Inflammatory macrophage treated with lipopolysaccharide for 4 hours (primary cell): ENCODE measurements around the gene SLC18A3.

Experiments
- DNase-seq: peaks from one replicate; pipeline ENCODE4 v3.0.0-alpha.2; 2020

SLC18A3 gene

DNA sequence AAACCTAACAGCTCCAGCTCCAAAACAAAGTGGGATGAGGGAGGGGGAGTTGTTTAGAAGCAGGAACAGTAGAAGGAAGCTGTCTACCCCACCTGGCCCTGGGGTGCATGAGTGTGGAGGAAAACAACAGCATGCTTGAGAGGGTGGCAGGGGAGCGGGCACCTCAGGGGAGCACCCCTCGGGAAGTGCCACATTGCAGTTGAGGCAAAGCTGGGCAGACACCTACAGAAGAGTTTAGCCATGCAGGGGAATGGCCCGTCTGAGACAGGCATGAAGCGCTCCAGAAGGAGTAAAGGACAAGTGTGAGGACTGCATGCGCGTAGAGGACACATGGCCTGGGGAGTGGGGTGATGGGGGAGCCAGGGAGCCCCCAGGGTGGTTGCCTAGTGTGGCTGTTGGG lies 21.9 kb downstream of the SLC18A3 start:
- DNase-seq = no peak

GRCh38 chr10:49632406-49633317 lies 22.6 kb downstream of the SLC18A3 start:
- DNase-seq = no peak

DNA sequence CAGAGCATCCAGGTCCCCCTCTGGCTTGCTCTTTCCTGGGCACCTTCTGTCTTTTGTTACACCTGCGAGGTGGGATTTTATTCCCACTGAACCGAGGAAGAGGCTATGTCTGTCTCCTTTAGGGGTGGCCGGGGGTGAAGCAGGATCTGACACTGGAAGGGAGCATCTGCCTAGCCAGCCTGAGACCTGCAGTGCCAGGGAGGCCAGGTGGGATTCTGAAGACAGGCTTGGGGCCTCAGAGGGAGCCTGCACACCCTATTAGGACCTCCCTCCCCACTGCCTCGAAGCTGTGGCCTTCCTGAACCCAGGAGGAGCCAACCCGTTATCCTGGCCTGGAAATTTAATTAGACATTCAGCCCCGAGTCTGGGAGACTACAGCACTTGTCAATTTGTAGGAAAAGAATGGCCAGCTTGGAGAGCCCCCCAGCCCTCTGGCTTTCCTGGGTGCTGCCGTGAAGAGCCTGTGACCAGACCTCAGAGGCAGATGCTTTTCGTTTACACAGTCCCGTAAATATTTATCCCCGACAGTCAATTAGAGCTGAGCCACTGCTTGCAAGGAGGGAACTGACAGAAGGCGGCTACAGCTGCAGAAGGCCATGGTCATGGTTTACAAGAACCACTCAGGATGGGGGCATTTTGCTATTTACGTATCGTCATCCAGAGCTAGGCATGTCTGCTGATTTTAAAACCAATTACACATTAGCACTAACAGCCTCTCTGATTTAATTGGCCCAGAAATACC lies 23.4 kb downstream of the SLC18A3 start:
- DNase-seq = no peak

- DNase-seq = no peak
Measured at GRCh38 chr10:49634069-49634660, 24.1 kb downstream of the SLC18A3 start.

- DNase-seq = no peak
Measured at GRCh38 chr10:49642311-49642710, 32.2 kb downstream of the SLC18A3 start.

GRCh38 chr10:49643241-49644034 lies 33.3 kb downstream of the SLC18A3 start:
- DNase-seq = no peak

GRCh38 chr10:49644035-49644646 lies 34.0 kb downstream of the SLC18A3 start:
- DNase-seq = no peak

GRCh38 chr10:49645417-49645816 lies 35.3 kb downstream of the SLC18A3 start:
- DNase-seq = no peak

GRCh38 chr10:49645871-49646870 lies 36.1 kb downstream of the SLC18A3 start:
- peak; percentile 24 for DNase-seq

GRCh38 chr10:49647554-49647953 lies 37.4 kb downstream of the SLC18A3 start:
- DNase-seq = no peak

DNA sequence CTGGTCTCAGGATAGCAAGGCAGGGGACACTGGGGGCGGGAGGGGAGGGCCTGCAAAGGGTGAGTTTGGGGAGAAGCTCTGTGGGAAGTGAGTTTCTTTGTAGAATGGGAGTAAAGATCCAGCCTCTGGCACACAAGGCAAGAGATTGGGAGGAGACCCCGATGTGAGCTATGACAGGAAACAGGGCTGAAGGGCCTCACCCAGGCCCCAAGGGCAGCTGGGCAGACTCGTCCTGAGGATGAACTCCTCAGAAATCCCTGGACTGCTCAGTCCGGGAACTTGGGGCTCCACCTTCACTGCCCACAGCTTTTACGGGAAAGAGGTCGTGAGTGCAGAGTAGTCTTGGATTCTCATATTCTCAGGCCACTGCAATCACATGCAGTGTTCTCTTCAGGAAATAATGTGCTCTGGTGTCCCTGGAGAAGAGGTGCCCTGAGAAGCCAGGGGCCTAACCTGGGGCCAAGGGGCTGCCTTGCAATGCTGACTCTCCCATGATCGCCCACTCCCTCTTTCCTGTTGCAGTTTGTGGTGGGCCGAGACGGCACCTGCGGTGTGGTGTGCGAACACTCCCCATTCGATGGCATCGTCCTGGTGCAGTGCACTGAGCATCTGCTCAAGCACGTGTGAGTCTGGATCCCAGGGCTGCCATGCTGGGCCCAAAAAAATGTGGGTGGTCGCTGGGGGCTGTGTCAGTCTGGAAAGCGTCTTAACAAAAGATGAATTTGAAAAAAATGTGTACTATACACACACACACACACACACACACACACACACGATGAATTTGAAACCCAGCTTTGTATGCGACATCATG lies 38.1 kb downstream of the SLC18A3 start:
- no peak for DNase-seq

DNA sequence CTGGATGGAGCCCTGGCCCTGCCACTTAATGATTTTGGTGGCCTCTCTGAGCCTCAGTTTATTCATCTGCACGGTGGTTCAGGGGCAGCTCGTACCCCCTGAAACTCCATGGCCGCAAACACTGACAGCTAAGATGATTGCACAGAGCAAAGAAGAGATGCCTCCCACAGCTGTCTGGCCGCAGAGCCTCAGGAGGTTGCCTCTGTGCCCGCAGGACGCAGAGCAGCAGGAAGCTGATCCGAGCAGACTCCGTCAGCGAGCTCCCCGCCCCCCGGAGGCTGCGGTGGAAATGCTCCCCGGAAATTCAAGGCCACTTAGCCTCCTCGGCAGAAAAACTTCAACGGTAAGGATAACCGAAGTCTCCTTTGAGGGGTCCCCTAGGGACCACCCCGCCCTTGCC lies 39.2 kb downstream of the SLC18A3 start:
- no peak for DNase-seq

- DNase-seq = no peak
Measured at GRCh38 chr10:49649936-49650723, 40.0 kb downstream of the SLC18A3 start.

GRCh38 chr10:49650724-49651034 lies 40.6 kb downstream of the SLC18A3 start:
- no peak for DNase-seq

- no peak for DNase-seq
Measured at GRCh38 chr10:49651039-49651835, 41.1 kb downstream of the SLC18A3 start.

GRCh38 chr10:49651917-49652316 lies 41.8 kb downstream of the SLC18A3 start:
- DNase-seq = no peak

DNA sequence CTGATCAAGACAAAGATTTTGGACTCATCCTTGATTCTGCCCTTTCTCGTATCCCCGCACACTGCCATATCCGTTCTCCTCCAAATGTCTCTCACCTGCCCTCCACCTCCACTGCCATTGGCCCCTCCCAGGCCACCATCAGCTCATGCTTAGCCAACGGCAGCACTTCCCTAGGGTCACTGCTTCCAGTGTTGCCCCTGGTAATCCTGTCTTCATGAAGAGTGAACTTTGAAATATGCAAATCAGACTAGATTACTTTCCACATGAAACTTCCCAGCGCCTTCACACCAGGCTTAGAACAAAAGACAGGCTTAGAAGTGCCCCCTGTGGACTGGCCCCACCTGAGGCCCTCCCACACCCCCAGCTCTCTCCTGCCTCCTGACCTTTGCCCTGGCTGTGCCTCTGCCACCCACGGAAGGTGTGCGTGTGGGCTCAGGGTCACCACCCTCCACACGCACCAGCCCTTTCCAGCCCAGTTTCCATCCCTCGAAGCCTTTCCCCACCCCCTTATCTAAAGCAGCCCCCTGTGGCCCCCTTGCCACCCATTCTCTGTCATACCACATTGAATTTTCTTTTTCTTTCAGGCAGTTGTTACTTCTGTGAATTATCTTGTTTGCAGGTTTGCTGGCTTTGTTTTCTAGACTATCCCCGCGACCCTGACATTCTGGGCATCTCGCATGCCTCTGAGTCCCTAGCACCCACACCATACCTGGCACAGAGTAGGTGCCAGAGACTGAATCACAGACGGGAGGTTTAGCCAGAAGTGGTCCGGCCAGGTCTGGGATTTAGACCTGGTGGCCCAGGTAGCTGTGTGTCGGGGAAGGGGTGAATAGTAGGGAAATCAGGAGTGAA lies 42.5 kb downstream of the SLC18A3 start:
- no peak for DNase-seq
